Stimulated activated CD8-positive, alpha-beta memory T cell treated with anti-CD3 and anti-CD28 coated beads, Interleukin-15, amount 100 ng/mL, for 24 hours (primary cell): ENCODE results near the gene DPF3.
A peak's percentile ranks its signal among the peaks of the same experiment; 100 is the strongest.

Source experiments
- DNase-seq: peaks from one replicate; pipeline ENCODE4 v3.0.0-alpha.2; 2020; ENCODE audit warnings: low read depth

Gene DPF3

GRCh38 chr14:72714871-72715214 lies 179.1 kb downstream of the DPF3 start:
- DNase-seq: no peak

GRCh38 chr14:72714094-72714493 lies 179.8 kb downstream of the DPF3 start:
- peak; percentile 3 for DNase-seq

- DNase-seq: no peak
These were observed 182.0 kb downstream of the DPF3 start for GRCh38 chr14:72711936-72712335.

- no peak for DNase-seq
These were observed 183.8 kb downstream of the DPF3 start for GRCh38 chr14:72709916-72710611.

GRCh38 chr14:72708708-72709475 lies 185.0 kb downstream of the DPF3 start:
- no peak for DNase-seq

- DNase-seq: no peak
These were observed 185.7 kb downstream of the DPF3 start for GRCh38 chr14:72708222-72708621.

GRCh38 chr14:72706485-72706884 lies 187.4 kb downstream of the DPF3 start:
- DNase-seq: no peak

GRCh38 chr14:72704502-72704901 lies 189.4 kb downstream of the DPF3 start:
- DNase-seq: no peak

GRCh38 chr14:72701605-72702004 lies 192.3 kb downstream of the DPF3 start:
- no peak for DNase-seq

GRCh38 chr14:72701237-72701565 lies 192.7 kb downstream of the DPF3 start:
- no peak for DNase-seq

GRCh38 chr14:72700338-72701236 lies 193.3 kb downstream of the DPF3 start:
- DNase-seq: no peak

- no peak for DNase-seq
These were observed 194.0 kb downstream of the DPF3 start for GRCh38 chr14:72699852-72700257.

GRCh38 chr14:72699443-72699842 lies 194.5 kb downstream of the DPF3 start:
- DNase-seq: no peak

GRCh38 chr14:72692696-72693095 lies 201.2 kb downstream of the DPF3 start:
- DNase-seq: no peak

GRCh38 chr14:72690324-72690723 lies 203.6 kb downstream of the DPF3 start:
- DNase-seq: no peak

- DNase-seq: no peak
These were observed 204.8 kb downstream of the DPF3 start for GRCh38 chr14:72688990-72689671.

- DNase-seq: no peak
These were observed 207.1 kb downstream of the DPF3 start for GRCh38 chr14:72686832-72687231.

GRCh38 chr14:72686101-72686500 lies 207.8 kb downstream of the DPF3 start:
- no peak for DNase-seq

- no peak for DNase-seq
These were observed 208.4 kb downstream of the DPF3 start for GRCh38 chr14:72685456-72685855.

- DNase-seq: no peak
These were observed 210.1 kb downstream of the DPF3 start for GRCh38 chr14:72683787-72684186.

- DNase-seq: no peak
These were observed 211.7 kb downstream of the DPF3 start for GRCh38 chr14:72682188-72682587.
